Measurements from ENCODE around the gene CNPPD1.

Gene CNPPD1

DNA sequence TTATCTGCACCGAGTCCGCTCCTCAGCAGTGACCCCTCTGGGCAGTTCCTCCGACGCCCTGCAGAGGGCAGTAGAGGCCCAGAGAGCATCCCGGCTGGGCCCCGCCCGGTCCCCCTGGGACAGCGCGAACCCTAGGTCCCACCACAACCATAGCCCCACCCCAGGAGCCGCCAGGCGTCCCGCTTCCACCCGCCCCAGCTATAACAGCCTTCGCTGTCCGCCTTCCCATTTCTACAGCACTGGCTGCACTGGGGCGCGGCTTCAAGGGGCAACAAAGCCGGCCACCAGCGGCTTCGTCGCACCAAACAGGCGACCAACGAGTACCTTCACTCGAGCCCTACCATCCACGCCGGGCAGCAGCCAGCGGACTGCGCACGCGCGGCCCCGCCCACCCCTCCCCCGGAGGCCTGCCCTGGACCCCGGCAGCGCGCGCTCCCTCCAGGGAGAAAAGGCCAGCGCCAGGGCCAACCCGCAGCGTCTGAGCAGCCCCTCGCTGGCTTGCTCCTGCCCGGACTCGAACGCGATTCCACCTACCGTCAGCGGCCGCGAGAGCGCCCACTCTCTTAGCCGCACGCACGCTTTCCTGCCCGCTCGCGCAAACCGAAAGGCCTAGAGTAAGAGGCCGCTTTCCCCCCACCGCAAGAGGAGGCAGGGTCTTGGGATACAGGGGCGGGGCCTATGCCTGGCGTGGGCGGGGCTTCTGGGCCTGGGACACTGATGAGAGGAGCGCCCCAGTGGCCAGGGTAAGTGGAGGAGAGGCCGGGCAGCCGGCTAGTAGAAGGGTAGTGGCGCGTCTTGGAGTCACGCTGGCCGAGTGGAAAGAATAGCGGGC is 16.3 kb downstream of the CNPPD1 start, which contains the start of gene NHEJ1:
Gene NHEJ1, minus strand, starts transcription at position 630 of the 832 bp plus-strand sequence. CDS start 2,453 bp downstream, outside the sequence.
- peak; percentile 79 for DNase-seq (ENCODE audit: low read depth)

DNA sequence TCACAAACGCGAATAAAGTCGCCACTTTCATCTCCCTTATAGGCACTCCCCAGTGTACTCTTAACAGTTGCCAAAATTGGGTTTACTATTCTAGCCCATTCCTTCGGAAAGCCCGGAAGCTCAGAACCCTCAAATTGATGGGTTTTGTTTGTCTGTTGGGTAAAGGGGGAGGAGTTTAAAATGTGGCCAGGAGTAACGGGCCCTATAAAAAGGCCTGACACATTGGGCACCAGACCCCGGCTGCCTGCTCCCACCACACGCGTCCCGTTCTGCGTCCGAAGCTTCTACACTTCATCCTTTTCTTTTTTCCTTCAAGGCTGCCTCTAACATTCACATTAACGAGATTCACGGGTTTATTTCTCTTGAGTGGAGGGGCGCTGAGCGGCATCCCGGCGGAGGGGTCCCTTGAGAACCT is 16.9 kb downstream of the CNPPD1 start:
- no peak for DNase-seq (ENCODE audit: low read depth)

DNA sequence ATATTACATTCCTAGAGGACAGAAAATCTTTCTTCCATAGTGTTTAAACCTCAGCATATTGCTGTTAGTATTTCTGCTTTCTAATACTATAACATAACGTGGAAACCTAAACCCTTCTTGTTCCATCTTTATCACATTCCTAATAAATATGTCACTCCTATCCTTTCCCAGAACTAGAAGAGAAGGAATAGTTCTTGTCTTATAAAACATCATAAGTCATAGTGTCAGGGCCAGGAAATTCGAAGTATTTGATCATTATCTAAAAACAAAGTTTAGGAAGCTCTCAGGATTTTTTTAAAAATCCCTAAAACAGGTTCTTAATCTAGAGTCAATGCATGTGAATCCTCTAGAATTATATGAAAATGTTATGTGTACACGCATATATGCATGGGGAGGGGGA is 18.1 kb downstream of the CNPPD1 start:
- DNase-seq (ENCODE audit: low read depth): no peak

DNA sequence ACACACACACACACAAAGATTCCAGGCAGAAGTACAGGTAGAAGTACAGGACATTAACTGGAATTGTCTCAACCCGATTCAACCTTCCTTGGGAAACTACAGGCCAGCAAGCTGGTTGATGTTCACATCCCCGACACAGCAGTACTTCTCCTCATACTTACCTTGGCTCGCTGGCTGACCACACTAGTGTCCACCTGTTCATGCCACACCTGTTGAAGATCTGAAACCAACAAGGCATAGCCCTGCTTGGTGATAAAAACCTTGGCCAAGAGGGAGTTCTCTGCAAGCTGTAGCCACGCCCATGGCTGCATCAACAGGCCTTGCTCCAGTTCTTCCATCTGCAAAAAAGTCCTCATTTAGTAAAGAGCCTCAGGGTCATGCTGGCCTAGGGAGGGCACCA is 18.7 kb downstream of the CNPPD1 start:
- no peak for DNase-seq (ENCODE audit: low read depth)

DNA sequence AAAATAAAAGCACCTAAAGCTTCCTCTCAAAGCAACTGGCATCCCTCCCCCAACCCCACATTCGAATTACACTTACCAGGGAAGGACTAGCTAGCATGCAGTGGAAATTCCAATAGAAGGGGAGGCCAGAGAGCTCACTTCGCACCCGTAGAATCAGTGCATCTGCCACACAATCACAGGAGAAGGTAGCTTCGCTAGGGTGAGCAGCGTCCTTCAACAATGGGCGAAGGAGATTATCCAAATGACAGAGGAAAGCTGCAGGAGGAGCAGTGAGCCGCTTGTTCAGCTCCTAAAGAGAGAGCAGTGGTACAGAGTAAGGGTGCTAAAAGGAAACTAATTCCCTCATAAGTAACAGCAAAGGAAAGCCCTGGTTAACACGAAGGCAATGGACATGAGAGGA is 19.3 kb downstream of the CNPPD1 start:
- no peak for DNase-seq (ENCODE audit: low read depth)

DNA sequence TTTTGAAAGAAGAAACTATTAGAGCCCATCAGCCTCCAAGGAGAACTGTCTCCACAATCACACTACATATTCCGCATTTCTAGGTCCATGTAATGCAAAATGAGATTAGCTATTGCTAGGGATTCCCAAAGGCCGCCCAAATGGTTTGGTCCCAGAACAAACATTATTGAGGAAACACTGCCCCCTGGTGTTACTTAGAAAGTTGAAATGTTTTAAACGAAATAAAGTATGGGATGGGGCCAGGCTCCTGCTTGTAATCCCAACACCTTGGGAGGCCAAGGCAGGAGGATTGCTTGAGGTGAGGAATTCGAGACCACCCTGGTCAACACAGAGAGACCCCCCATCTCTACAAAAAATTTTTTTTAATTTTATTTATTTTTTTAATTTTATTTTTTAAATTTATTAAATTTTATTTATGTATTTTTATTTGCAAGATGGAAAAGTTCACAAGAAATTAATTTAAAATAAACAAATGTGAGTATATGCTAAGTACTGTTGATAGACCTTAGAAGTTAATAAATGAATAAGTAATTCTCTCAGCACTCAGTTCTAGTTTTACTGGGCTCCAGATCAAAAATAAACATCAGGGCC is 21.6 kb downstream of the CNPPD1 start:
- peak; percentile 45 for DNase-seq (ENCODE audit: low read depth)

DNA sequence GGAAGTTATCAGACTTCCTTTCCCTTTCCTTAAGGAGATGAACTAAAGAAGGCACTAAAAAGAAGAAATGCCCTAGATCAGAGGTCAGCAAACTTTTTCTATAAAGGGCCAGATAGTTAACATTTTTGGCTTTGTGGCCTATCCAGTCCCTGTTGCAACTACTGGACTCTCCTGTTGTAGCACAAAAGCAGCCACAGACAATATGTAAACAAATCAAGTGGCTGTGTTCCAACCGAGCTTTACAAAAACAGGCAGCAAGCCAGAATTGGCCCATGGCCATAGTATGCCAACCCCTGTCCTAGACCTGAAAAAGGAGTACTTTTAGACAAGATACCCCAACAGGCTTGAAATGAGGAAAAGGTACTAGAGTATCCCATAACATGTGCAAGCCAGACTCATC is 27.1 kb downstream of the CNPPD1 start:
- DNase-seq (ENCODE audit: low read depth): no peak

DNA sequence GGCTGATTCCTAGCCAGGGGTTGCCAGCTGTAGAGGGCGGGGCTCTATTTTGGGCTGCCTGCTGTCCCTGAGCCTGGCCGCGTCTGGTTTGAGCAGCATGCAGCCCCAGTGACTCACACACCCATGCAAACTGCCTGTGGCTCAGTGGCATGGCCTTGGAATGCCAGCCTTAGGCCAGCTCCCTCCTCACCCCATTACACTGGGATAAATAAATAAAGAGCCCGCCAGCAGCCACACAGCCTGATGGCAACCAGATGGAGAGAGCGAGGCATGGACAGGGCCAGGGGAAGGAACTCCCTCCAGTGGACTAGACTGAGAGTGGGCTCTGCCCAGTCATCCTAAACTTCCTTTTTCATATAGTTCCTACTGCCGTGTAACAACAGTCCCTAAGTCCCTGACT is 34.4 kb downstream of the CNPPD1 start:
- peak; percentile 86 for DNase-seq (ENCODE audit: low read depth)

DNA sequence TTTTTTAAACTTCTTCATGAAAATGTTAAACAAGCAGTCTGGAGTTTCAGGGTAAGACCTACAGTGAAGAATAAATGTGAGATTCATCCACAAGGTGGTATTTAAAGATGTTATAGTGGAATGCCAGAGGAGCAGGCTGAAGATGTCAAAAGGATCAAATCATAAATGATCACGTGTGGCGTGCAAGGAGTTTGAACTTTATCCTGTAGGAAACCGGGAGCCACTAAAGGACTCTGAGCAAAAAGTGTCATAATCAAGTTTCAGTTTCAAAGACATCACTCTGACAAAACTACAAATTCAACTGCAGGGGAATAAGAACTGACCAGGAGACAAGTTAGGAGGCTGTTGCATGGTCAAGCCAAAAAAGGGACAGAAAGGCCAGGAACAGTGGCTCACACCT is 36.0 kb downstream of the CNPPD1 start:
- DNase-seq (ENCODE audit: low read depth): no peak

DNA sequence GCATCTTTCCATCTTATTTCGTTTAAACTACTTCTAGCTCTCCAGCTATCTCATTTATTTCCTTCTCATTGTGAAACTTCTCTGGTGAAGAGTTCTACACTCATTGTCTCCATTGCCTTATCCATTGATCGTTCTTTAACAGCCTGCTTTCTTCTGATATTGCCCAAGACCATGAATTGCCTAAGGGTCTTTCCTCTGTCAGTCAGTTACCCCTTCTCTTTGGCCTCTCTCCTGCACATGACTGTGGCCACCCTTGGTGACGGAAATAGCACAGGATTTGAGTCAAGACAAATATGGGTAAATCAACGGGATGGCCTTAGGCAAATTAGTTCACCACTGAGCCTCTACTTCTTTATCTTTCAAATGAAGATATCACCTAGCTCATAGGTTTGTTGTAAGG is 42.7 kb downstream of the CNPPD1 start:
- no peak for DNase-seq (ENCODE audit: low read depth)

DNA sequence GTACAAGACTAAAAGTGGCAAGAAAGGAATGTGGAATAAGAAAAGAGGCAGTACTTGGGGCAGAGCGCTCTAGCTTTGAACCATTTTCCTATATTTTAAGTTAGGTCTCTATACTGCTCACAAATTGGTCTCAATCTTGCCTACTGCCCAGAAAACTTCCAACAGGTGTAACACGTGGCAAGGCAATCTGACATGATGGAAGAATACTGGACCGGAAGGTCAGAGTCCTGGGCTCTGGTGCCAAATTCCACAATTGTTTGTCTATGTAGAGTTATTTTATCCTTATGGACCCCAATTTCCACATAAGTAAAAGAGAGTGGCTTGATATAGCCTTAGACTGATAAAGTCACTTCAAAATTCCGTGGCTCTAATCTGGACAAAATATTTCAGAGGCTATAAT is 45.0 kb downstream of the CNPPD1 start:
- DNase-seq (ENCODE audit: low read depth): no peak

DNA sequence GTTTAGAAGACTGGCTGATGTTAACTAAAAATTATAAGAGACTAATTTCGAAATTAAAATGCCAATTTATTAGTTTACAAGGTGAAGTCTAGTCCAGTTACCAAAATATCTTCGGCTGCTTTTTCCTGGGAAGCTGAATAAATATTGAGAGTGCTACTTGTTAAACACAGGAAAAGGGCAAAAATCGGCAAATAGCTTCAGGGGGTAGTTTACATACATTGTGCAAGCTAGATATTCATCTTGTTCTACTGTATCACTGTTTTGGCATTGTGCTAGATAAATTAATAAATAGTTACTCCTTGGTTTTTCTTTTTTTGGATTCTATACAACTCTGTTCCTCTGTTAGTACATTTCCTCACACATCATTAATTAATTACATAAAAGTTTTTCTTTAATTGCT is 45.4 kb downstream of the CNPPD1 start:
- no peak for DNase-seq (ENCODE audit: low read depth)

DNA sequence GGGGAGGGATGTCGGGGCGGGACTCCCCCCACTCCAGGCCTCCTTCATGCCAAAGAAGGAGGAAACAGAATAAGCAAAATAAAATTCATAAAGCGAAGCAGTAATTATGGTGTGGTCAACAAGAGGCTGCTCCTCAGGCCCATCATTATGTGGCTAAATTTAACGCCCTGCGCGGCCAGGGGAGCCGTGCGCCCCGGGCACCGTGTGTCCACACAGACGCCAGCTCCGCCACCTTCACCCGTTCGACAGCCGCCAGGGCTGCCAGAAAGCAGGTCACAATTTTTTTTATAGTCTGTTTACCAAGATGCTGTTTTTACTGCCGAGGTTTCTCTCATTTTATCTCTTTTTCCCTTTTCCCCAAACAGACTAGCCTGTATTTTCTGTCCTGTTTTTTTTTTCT is 47.1 kb downstream of the CNPPD1 start:
- no peak for DNase-seq (ENCODE audit: low read depth)

DNA sequence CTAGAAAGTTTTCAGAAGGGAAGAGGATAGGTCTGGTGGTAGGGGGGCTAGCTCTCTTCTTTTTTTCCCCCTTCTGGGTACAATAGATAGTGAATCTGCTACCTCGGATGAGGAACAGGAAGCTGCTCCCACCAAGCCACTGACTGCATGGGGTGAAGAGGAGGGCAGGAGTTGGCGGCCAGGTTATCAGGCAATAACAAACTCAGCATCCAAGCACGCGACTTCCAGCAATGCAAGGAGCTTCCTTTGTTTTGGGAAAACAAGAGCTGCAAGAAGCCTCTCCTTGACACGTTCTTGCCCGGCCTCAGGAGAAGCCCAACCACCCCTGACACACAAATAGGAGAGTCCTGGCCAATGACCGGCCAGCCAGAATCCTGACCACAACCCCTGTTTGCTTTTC is 48.3 kb downstream of the CNPPD1 start:
- DNase-seq (ENCODE audit: low read depth): no peak

DNA sequence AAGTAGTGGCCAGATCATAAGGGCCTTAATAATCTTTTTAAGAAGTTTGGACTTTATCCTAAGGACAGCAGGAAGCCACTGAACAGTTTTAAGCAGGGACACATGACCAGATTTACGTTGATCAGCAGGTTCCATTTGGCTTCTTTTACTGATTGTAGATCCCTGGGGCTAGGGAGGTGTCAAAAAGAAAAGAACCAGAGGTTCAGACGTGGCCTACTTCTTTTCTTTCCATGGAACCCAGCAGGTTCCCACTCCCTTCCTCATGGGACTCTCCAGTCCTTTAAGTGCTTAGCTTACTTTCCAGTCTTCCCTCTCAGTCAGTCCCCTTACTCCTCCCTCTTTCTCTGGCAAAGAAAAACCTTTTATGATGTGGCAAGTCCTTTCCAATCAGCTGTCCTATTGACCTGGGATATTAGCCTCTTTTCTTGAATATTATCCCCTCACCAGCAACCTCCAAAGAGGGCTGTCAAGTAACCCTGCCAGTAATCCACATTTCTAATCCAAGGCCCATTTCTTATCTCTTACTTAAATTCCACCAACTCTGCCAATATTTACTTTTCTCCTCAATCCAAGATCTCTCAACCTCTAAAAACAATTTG is 49.6 kb downstream of the CNPPD1 start:
- DNase-seq (ENCODE audit: low read depth): no peak

DNA sequence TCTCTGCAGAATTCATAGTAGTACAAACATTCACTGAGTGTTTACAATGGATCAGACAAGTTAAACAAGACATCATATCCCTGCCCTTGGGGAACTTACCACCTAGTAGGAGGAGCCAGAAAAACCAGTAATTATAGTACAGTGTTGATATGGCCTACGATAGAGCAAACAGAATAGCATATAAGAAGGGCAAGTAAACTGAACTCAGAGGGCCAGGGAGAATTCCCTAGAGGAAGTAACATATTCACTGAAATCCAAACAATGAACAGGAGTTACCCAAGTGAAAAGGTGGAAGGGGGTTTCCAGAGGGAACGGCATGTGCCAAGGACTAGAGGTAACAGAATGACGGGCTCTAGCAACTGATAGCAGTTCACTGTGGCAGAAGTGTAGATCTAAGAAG is 50.2 kb downstream of the CNPPD1 start:
- no peak for DNase-seq (ENCODE audit: low read depth)

DNA sequence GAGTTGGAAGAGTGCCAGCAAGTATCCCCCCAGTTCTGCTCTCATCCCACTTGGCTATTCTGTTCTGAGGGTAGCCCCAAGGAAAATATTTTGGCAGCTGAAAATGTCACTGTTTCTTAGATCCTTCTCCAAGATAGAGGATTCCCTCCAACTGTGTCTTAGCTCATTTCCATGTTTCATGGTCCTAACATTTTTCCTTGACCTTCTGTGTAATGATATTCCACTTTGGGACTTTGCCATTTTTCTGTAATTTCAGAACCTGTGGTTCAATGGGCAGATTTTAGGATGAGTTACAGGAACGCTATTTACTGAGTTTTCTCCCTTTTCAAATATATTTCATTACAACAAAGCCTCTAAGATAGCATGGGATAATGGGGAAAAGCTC is 50.8 kb downstream of the CNPPD1 start:
- no peak for DNase-seq (ENCODE audit: low read depth)

DNA sequence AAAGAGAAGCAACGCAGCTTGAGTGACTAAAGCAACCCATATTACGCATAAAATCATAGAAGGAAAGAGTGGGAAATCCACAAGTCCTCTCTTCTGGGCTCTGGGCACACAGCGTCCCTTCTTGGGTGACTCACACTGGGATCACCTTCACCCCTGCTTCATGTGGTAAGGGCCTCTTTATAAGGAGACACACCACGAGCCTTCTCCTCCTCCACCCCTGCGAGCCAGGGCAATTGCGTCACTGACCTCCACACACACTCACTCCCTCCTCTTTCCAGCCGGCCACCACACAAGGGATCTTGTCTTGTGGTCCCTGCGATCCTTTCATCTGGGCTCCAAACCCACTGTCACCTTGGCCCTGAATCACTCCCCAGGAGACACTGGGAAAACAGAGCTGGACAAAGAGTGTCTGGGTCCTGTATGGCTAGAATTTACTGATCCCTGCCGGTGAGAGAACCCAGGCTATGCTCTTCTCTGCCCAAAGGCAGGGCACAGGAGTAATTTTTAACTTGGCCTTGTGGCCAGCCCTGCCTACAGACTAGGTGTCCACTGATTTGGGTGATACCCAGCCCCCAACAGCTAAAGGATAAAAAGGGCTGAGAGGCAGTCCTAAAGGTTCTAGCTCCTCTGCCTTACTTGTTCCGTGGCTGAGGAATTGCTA is 51.4 kb downstream of the CNPPD1 start:
- peak; percentile 75 for DNase-seq (ENCODE audit: low read depth)

DNA sequence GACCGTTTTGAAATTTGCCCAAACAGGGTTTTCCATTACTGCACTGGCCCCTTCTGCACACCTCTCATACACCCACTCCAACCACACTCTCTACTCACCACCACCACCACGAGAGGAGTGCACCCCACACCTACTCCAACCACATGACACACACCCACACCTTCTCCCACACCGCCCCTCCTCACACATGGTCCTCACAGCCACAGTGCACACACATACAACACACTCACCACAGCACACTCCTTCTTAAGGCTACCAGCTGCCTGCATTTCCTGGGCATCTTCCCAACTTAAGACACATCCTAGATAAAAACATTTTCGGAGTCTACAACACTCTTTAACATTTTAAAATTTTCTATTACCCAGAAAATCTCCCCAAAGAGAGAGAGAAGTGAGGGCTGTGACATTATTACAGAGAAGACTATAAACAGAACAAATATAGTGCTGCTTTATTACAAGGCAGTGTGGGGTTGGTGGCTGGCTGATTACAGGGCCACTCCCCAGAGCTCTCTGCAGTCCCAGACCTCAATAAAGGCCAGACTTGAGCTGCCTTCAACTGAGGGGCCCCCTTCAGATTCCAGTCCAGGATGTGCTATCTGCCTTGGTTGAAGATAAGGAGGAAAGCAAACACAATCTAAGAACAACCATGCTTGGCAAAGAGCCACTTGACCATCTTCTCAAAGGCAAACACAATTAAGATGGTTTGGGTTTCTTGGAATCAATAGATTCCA is 52.2 kb downstream of the CNPPD1 start:
- DNase-seq (ENCODE audit: low read depth): no peak

DNA sequence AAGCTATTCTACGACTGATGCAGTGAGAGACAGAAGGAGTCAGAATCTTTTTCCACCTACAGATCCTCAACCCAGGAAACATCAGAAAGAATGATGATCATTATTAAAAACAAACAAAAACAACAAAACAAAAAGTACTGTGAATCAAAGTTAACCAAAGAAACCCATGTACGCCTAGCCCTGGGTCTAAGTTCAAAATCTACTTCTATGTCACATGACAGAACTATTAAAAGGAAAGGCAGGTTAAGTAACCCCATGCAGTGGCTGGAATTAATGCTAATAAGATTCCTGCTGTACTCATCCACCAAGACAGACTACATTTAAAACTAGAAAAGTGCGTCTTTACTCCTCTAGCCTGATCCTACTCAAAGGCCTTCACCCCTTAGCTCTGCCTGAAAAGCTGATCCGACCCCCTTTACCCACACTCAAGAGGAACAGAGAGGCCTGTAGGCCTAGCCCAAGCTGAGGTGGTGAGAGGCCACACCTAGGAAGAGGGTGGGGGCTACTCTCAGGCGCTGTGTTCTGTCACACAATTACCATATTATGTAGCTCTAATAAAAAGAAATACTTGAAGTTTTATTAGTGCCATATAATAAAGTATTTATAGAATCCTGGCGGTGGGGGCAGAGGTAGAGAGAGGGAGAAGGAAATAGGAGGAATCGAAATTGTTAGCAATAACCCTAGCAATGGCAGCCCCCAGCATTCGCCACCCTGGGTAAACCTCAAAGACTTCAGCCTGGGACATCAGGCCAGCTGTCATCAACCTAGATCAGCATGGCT is 53.2 kb downstream of the CNPPD1 start:
- DNase-seq (ENCODE audit: low read depth): no peak

DNA sequence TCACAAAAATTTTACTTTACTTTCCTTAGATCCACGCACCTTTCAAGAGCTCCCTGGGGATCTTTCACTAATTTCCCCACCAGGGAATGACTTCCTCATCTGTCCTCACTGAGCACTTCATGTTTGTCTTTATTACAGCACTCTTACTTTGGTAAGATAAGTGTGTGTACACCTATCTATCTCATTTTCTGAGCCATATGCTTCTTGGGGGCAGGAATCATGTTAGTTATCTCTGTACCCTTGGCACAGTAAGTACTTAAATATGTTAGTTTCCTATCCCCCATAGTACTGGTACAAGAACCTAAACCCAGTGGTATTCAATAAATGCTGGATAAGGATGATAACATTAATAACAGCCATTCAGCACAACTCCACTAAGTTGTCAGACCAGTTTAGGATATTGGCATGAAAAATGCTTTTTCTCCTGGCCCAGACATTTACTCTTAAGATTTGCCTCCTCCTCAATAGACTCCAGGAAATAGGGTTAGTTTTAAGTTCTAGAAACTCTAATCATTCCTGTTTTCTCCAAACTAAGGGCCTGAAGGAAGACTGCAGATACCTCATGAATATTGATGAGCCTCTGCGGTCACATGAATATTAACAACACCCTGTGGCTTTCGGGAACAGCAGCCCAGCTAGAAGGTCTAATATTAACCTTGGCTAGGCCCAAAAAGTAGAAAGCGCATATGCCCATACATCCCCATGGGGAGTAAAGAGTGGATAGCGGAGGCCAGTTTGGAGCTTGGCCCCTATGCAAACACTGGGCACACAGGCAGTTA is 54.3 kb downstream of the CNPPD1 start:
- DNase-seq (ENCODE audit: low read depth): no peak

Measured in HS-5 (cell line).